ENCODE measurements around the gene CDK19. TPM values are rescaled to one million over a fixed set of nuclear protein-coding genes. Genes with fewer than 3 reads are reported as not detected.

The CDK19 gene
- total and polyA plus RNA-seq, 3 donors from 2014 or later: 30.7 to 50.0 (median 31.5) TPM

- DNase-seq: peak; percentile 82
- intact Hi-C loops (cut with DNase I; ENCODE audit: low total_unique reads): no loop called here
- Histone ChIP-seq H3K9me3 (no peaks in the 10 kb centered on the region), H3K27ac (no peak overlapping the region), H3K36me3 (ENCODE audit: low read depth, missing control alignments) (no peaks in the 10 kb centered on the region), H3K4me3 (no peak overlapping the region), H3K27me3 (no peaks in the 10 kb centered on the region), H3K4me1 (no peaks in the 10 kb centered on the region)
- WGBS, 2 donors: 16 to 33% methylated on average over 1 of the region's 1 CpG
- TF ChIP-seq POLR2A (IDR thresholded peaks at IDR 0.05): no peak
- peak; percentile 50 to 68 (median 58) for TF ChIP-seq CTCF (IDR thresholded peaks at IDR 0.05)
These were observed 132.8 kb downstream of the CDK19 start for GRCh38 chr6:110682460-110682853.

GRCh38 chr6:110681543-110682459 is 133.5 kb downstream of the CDK19 start:
- Histone ChIP-seq H3K4me3 (no peak overlapping the region), H3K36me3 (ENCODE audit: low read depth, missing control alignments) (no peaks in the 10 kb centered on the region), H3K4me1 (no peaks in the 10 kb centered on the region), H3K27ac (no peak overlapping the region), H3K27me3 (no peaks in the 10 kb centered on the region), H3K9me3 (no peaks in the 10 kb centered on the region)
- intact Hi-C loops (cut with DNase I; ENCODE audit: low total_unique reads): no loop called here
- TF ChIP-seq POLR2A (IDR thresholded peaks at IDR 0.05) (no peak), CTCF (IDR thresholded peaks at IDR 0.05) (no peak)
- WGBS, 2 donors: 43 to 61% methylated on average over 4 of the region's 4 CpGs
- no peak for DNase-seq

GRCh38 chr6:110676396-110676795 is 138.9 kb downstream of the CDK19 start:
- no peaks in the 10 kb centered on the region for H3K27me3 ChIP-seq
- TF ChIP-seq CTCF (IDR thresholded peaks at IDR 0.05): no peak
- no peak for TF ChIP-seq POLR2A (IDR thresholded peaks at IDR 0.05)
- intact Hi-C loops (cut with DNase I; ENCODE audit: low total_unique reads): no loop called here
- no peak overlapping the region for H3K4me3 ChIP-seq
- no peaks in the 10 kb centered on the region for H3K36me3 ChIP-seq (ENCODE audit: low read depth, missing control alignments)
- H3K9me3 ChIP-seq: no peaks in the 10 kb centered on the region
- no peak for DNase-seq
- no peaks in the 10 kb centered on the region for H3K4me1 ChIP-seq
- no peak overlapping the region for H3K27ac ChIP-seq

DNA sequence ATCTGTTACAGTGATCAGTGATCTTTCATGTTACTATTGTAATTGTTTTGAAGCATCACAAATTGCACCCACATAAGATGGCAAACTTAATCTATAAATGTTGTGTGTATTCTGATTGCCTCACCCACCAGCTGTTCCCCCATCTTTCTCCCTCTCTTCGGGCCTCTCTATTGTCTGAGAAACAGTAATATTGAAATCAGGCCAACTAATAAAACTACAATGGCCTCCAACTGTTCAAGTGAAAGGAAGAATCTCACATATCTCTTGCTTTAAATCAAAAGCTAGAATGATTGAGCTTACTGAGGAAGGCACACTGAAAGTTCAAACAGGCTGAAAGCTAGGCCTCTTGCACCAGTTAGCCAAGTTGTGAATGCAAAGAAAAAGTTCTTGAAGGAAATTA is 141.2 kb downstream of the CDK19 start:
- 55 to 71% methylated on average over 1 of the region's 1 CpG for WGBS, 2 donors
- DNase-seq: no peak
- Histone ChIP-seq H3K4me1 (no peaks in the 10 kb centered on the region), H3K27me3 (no peaks in the 10 kb centered on the region), H3K4me3 (no peak overlapping the region), H3K36me3 (ENCODE audit: low read depth, missing control alignments) (no peaks in the 10 kb centered on the region), H3K9me3 (no peaks in the 10 kb centered on the region), H3K27ac (no peak overlapping the region)
- TF ChIP-seq CTCF (IDR thresholded peaks at IDR 0.05): no peak
- no peak for TF ChIP-seq POLR2A (IDR thresholded peaks at IDR 0.05)
- intact Hi-C loops (cut with DNase I; ENCODE audit: low total_unique reads): no loop called here

DNA sequence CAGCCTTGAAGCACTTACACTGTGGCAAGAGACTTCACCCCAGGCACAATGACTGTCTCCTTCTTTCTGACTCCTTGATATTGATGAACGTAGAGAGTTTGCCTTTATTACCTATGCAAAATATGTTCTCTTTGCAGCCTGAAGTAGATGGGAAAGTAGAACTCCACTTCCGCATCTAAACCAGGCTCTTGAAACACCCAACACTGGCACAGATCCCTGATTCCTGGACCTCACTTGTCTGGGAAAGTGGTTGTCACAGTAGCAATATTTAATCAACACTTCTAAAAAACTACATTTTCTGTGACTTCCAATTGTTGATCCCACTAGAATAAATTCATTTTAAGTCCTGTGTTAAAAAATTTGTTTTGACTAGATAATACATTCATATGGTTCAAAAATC is 143.1 kb downstream of the CDK19 start:
- H3K9me3 ChIP-seq: no peaks in the 10 kb centered on the region
- no peaks in the 10 kb centered on the region for H3K27me3 ChIP-seq
- DNase-seq: no peak
- H3K4me1 ChIP-seq: no peaks in the 10 kb centered on the region
- 85 to 89% methylated on average over 2 of the region's 2 CpGs for WGBS, 2 donors
- no peak overlapping the region for H3K27ac ChIP-seq
- TF ChIP-seq POLR2A (IDR thresholded peaks at IDR 0.05) (no peak), CTCF (IDR thresholded peaks at IDR 0.05) (no peak)
- H3K36me3 ChIP-seq (ENCODE audit: low read depth, missing control alignments): no peaks in the 10 kb centered on the region
- intact Hi-C loops (cut with DNase I; ENCODE audit: low total_unique reads): no loop called here
- H3K4me3 ChIP-seq: no peak overlapping the region

All from testis (tissue), 3 donors.